Measurements from ENCODE around the gene ECT2L.

The ECT2L gene

GRCh38 chr6:138803861-138804260, 8.0 kb downstream of the ECT2L start:
- Histone ChIP-seq H3K36me3 (ENCODE audit: control insufficient read depth in 5 of 5, insufficient read depth in 5 of 5, low read length in 5 of 5) (no peaks in the 10 kb centered on the region), H3K4me3 (ENCODE audit: low read depth in 1 of 5, low read length in 5 of 5) (no peak overlapping the region), H3K4me1 (ENCODE audit: control insufficient read depth in 5 of 5, insufficient read depth in 5 of 5, low read length in 5 of 5) (no peaks in the 10 kb centered on the region), H3K27me3 (ENCODE audit: control insufficient read depth in 5 of 5, insufficient read depth in 4 of 5, low read length in 5 of 5) (no peaks in the 10 kb centered on the region), H3K27ac (ENCODE audit: low read depth, low read length) (no peak overlapping the region), H3K9ac (ENCODE audit: low read length in 5 of 5) (no peak overlapping the region), H3K9me3 (ENCODE audit: control insufficient read depth in 5 of 5, low read length in 5 of 5) (no peaks in the 10 kb centered on the region)

GRCh38 chr6:138805016-138805765, 9.3 kb downstream of the ECT2L start:
- Histone ChIP-seq H3K36me3 (ENCODE audit: control insufficient read depth in 5 of 5, insufficient read depth in 5 of 5, low read length in 5 of 5) (no peaks in the 10 kb centered on the region), H3K27ac (ENCODE audit: low read depth, low read length) (no peak overlapping the region), H3K9ac (ENCODE audit: low read length in 5 of 5) (no peak overlapping the region), H3K4me3 (ENCODE audit: low read depth in 1 of 5, low read length in 5 of 5) (no peak overlapping the region), H3K4me1 (ENCODE audit: control insufficient read depth in 5 of 5, insufficient read depth in 5 of 5, low read length in 5 of 5) (no peaks in the 10 kb centered on the region), H3K27me3 (ENCODE audit: control insufficient read depth in 5 of 5, insufficient read depth in 4 of 5, low read length in 5 of 5) (no peaks in the 10 kb centered on the region), H3K9me3 (ENCODE audit: control insufficient read depth in 5 of 5, low read length in 5 of 5) (no peaks in the 10 kb centered on the region)

- H3K27ac ChIP-seq (ENCODE audit: low read depth, low read length), result no peak overlapping the region
- no peak overlapping the region for H3K9ac ChIP-seq (ENCODE audit: low read length in 5 of 5)
- no peaks in the 10 kb centered on the region for H3K27me3 ChIP-seq (ENCODE audit: control insufficient read depth in 5 of 5, insufficient read depth in 4 of 5, low read length in 5 of 5)
- H3K4me3 ChIP-seq (ENCODE audit: low read depth in 1 of 5, low read length in 5 of 5), result no peak overlapping the region
- H3K36me3 ChIP-seq (ENCODE audit: control insufficient read depth in 5 of 5, insufficient read depth in 5 of 5, low read length in 5 of 5), result no peaks in the 10 kb centered on the region
- H3K9me3 ChIP-seq (ENCODE audit: control insufficient read depth in 5 of 5, low read length in 5 of 5), result no peaks in the 10 kb centered on the region
- H3K4me1 ChIP-seq (ENCODE audit: control insufficient read depth in 5 of 5, insufficient read depth in 5 of 5, low read length in 5 of 5), result no peaks in the 10 kb centered on the region
Observed at GRCh38 chr6:138806889-138807288, 11.0 kb downstream of the ECT2L start.

- no peaks in the 10 kb centered on the region for H3K27me3 ChIP-seq (ENCODE audit: control insufficient read depth in 5 of 5, insufficient read depth in 4 of 5, low read length in 5 of 5)
- H3K9ac ChIP-seq (ENCODE audit: low read length in 5 of 5), result no peak overlapping the region
- H3K9me3 ChIP-seq (ENCODE audit: control insufficient read depth in 5 of 5, low read length in 5 of 5), result no peaks in the 10 kb centered on the region
- no peaks in the 10 kb centered on the region for H3K4me1 ChIP-seq (ENCODE audit: control insufficient read depth in 5 of 5, insufficient read depth in 5 of 5, low read length in 5 of 5)
- H3K27ac ChIP-seq (ENCODE audit: low read depth, low read length), result no peak overlapping the region
- H3K36me3 ChIP-seq (ENCODE audit: control insufficient read depth in 5 of 5, insufficient read depth in 5 of 5, low read length in 5 of 5), result no peaks in the 10 kb centered on the region
- no peak overlapping the region for H3K4me3 ChIP-seq (ENCODE audit: low read depth in 1 of 5, low read length in 5 of 5)
Observed at GRCh38 chr6:138809677-138810076, 13.8 kb downstream of the ECT2L start.

- no peak overlapping the region for H3K4me3 ChIP-seq (ENCODE audit: low read depth in 1 of 5, low read length in 5 of 5)
- H3K36me3 ChIP-seq (ENCODE audit: control insufficient read depth in 5 of 5, insufficient read depth in 5 of 5, low read length in 5 of 5), result no peaks in the 10 kb centered on the region
- no peaks in the 10 kb centered on the region for H3K4me1 ChIP-seq (ENCODE audit: control insufficient read depth in 5 of 5, insufficient read depth in 5 of 5, low read length in 5 of 5)
- no peak overlapping the region for H3K9ac ChIP-seq (ENCODE audit: low read length in 5 of 5)
- H3K27ac ChIP-seq (ENCODE audit: low read depth, low read length), result no peak overlapping the region
- H3K27me3 ChIP-seq (ENCODE audit: control insufficient read depth in 5 of 5, insufficient read depth in 4 of 5, low read length in 5 of 5), result no peaks in the 10 kb centered on the region
- H3K9me3 ChIP-seq (ENCODE audit: control insufficient read depth in 5 of 5, low read length in 5 of 5), result no peaks in the 10 kb centered on the region
Observed at GRCh38 chr6:138811866-138812265, 16.0 kb downstream of the ECT2L start.

GRCh38 chr6:138814179-138814834, 18.4 kb downstream of the ECT2L start:
- Histone ChIP-seq H3K4me1 (ENCODE audit: control insufficient read depth in 5 of 5, insufficient read depth in 5 of 5, low read length in 5 of 5) (no peaks in the 10 kb centered on the region), H3K27ac (ENCODE audit: low read depth, low read length) (no peak overlapping the region), H3K27me3 (ENCODE audit: control insufficient read depth in 5 of 5, insufficient read depth in 4 of 5, low read length in 5 of 5) (no peaks in the 10 kb centered on the region)

GRCh38 chr6:138815221-138815620, 19.3 kb downstream of the ECT2L start:
- Histone ChIP-seq H3K9me3 (ENCODE audit: control insufficient read depth in 5 of 5, low read length in 5 of 5) (no peaks in the 10 kb centered on the region), H3K27ac (ENCODE audit: low read depth, low read length) (no peak overlapping the region), H3K4me1 (ENCODE audit: control insufficient read depth in 5 of 5, insufficient read depth in 5 of 5, low read length in 5 of 5) (no peaks in the 10 kb centered on the region), H3K9ac (ENCODE audit: low read length in 5 of 5) (no peak overlapping the region), H3K4me3 (ENCODE audit: low read depth in 1 of 5, low read length in 5 of 5) (no peak overlapping the region), H3K27me3 (ENCODE audit: control insufficient read depth in 5 of 5, insufficient read depth in 4 of 5, low read length in 5 of 5) (no peaks in the 10 kb centered on the region), H3K36me3 (ENCODE audit: control insufficient read depth in 5 of 5, insufficient read depth in 5 of 5, low read length in 5 of 5) (no peaks in the 10 kb centered on the region)

More at GRCh38 chr6:138814179-138814834, 18.4 kb downstream of the ECT2L start:
- Histone ChIP-seq H3K9me3 (ENCODE audit: control insufficient read depth in 5 of 5, low read length in 5 of 5) (no peaks in the 10 kb centered on the region), H3K4me3 (ENCODE audit: low read depth in 1 of 5, low read length in 5 of 5) (no peak overlapping the region), H3K36me3 (ENCODE audit: control insufficient read depth in 5 of 5, insufficient read depth in 5 of 5, low read length in 5 of 5) (no peaks in the 10 kb centered on the region), H3K9ac (ENCODE audit: low read length in 5 of 5) (no peak overlapping the region)

- Histone ChIP-seq H3K27me3 (ENCODE audit: control insufficient read depth in 5 of 5, insufficient read depth in 4 of 5, low read length in 5 of 5) (no peaks in the 10 kb centered on the region), H3K27ac (ENCODE audit: low read depth, low read length) (no peak overlapping the region)
Observed at GRCh38 chr6:138815797-138816528, 20.1 kb downstream of the ECT2L start.

GRCh38 chr6:138817799-138818198, 21.9 kb downstream of the ECT2L start:
- no peak overlapping the region for H3K9ac ChIP-seq (ENCODE audit: low read length in 5 of 5)
- H3K4me1 ChIP-seq (ENCODE audit: control insufficient read depth in 5 of 5, insufficient read depth in 5 of 5, low read length in 5 of 5), result no peaks in the 10 kb centered on the region
- H3K4me3 ChIP-seq (ENCODE audit: low read depth in 1 of 5, low read length in 5 of 5), result no peak overlapping the region
- no peaks in the 10 kb centered on the region for H3K27me3 ChIP-seq (ENCODE audit: control insufficient read depth in 5 of 5, insufficient read depth in 4 of 5, low read length in 5 of 5)
- H3K9me3 ChIP-seq (ENCODE audit: control insufficient read depth in 5 of 5, low read length in 5 of 5), result no peaks in the 10 kb centered on the region
- no peaks in the 10 kb centered on the region for H3K36me3 ChIP-seq (ENCODE audit: control insufficient read depth in 5 of 5, insufficient read depth in 5 of 5, low read length in 5 of 5)
- no peak overlapping the region for H3K27ac ChIP-seq (ENCODE audit: low read depth, low read length)

More at GRCh38 chr6:138815797-138816528, 20.1 kb downstream of the ECT2L start:
- no peaks in the 10 kb centered on the region for H3K4me1 ChIP-seq (ENCODE audit: control insufficient read depth in 5 of 5, insufficient read depth in 5 of 5, low read length in 5 of 5)
- no peak overlapping the region for H3K4me3 ChIP-seq (ENCODE audit: low read depth in 1 of 5, low read length in 5 of 5)
- no peaks in the 10 kb centered on the region for H3K9me3 ChIP-seq (ENCODE audit: control insufficient read depth in 5 of 5, low read length in 5 of 5)
- no peaks in the 10 kb centered on the region for H3K36me3 ChIP-seq (ENCODE audit: control insufficient read depth in 5 of 5, insufficient read depth in 5 of 5, low read length in 5 of 5)
- H3K9ac ChIP-seq (ENCODE audit: low read length in 5 of 5), result no peak overlapping the region
